HG03045 (cell line): ENCODE data around the gene DLGAP1.
"Not testable (repeated sequence)": the region's sequence is repeated elsewhere in the genome, so short reads cannot be mapped to it uniquely, and the experiment has no call there.

ENCODE experiments used
- ATAC-seq: cut with Tn5 transposase; IDR thresholded peaks from one replicate; pipeline ENCODE4 v1.9.1; 2021; ENCODE audit warnings: mild to moderate bottlenecking, moderate library complexity; ENCODE audit not compliant: unreplicated experiment

The DLGAP1 gene

DNA sequence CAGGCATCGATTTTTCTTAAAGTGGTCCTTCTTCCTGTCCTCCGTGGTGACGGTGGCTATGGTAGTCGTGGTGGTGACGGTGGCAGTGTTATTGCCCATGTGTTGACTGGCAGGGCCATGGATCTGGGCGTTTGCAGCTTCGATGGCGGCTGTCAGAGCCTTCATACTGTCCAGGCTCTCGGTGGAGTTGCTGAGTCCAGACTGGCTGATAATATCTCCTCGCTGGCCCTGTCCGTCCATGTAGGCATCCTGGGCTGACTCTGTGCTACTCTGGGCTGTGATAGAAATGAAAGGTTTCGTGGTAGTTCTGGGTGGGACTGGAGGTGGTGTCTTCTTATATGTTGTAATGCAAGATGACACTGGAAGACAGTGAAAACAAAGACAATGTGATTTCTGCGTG is 873.2 kb downstream of the DLGAP1 start:
- ATAC-seq, result no peak

DNA sequence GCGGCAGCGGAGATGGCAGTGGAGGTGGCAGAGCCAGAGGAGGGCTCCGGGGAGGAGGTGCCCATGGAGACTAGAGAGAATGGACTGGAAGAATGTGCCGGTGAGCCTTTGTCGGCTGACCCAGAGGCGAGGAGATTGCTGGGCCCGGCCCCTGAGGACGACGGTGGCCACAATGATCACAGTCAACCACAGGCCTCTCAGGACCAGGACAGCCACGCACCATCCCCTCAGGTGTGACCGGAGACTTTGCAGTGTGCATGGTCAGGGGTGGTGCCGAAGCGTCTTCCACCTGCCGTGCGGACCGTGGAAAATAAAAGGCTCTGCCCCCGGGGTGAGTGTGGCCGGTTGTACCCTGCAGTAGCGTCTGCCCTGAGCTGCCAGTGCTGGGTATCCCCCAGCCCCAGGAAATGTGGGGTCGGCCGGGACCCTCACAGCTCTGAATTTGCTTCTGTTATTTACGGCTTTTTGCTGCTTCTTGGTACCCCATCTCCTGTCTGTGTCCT is 874.5 kb downstream of the DLGAP1 start:
- ATAC-seq, result not testable (repeated sequence)

GRCh38 chr18:3579701-3580100 is 875.4 kb downstream of the DLGAP1 start:
- no peak for ATAC-seq

DNA sequence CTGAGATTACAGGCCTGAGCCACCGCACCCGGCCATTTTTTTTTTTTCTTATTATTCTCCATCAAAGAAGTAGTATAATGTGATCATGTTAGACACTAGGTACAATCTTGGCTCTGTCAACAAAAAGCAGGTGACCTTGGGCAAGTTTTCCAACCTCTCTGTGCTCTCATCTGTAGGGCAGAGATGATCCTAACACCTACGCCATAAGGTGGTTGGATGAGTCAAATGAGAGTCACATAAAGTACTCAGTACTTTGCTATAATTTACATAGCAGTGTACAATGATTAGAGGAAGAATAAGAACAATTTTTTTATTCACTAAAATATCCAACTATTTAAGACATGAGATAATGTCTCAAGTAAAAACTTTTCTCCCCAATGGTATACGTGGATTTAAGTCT is 876.5 kb downstream of the DLGAP1 start:
- no peak for ATAC-seq

- ATAC-seq, result no peak
These were observed 877.7 kb downstream of the DLGAP1 start for GRCh38 chr18:3577281-3577855.

- ATAC-seq, result no peak
These were observed 882.3 kb downstream of the DLGAP1 start for GRCh38 chr18:3572761-3573160.

GRCh38 chr18:3566851-3567250 is 888.3 kb downstream of the DLGAP1 start:
- ATAC-seq, result no peak

- no peak for ATAC-seq
These were observed 894.4 kb downstream of the DLGAP1 start for GRCh38 chr18:3560755-3561154.

DNA sequence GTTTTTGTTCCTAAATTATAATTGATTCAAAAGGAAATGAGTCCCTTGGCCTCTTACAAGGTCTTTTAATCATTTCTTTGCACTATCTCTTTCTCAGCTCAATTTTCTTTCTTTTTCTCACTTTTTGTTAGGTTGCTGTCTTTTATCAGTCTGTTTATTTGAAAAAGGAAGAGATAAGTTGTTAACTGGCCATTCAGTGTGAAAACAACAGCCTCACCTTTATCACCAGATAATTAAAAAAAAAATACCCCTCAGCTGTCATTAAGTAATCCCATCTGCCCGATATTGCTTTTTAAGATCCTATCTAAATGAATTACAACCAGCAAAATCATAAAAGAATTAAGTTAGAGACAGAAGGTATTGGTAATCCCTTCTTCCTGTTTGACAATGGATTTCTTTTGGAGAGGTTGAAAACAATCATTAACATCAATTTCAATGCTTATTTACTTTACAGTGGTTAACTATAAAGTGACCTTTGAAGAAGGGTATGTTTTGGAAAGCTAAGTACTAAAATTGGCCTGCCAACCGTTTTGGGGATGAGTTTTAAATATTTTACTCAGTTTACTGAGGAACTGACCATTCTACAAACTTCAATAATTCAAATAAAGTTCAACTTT is 900.2 kb downstream of the DLGAP1 start:
- no peak for ATAC-seq

DNA sequence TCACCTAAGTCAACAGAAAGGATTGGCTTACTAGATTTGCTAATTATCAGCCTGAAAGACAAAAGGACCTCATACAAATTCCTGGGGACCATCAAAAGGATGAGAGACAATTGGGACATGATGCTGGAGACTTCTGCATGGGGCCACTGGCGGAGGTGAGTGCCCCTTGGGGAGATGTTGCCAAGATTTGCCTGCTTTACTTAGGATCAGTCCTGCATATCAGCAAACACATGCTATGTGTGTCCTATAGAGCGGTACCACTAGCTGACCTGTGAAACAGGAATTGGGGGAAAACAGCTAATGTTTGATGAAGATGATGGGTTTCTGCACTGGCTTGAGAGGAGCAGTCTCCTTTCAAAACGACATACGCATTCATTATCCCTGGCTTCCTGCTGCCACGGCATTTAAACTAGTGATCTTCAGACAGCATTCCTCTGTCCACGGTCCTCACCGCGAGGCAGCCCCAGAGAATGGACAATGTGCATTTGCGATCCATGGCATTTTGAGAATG is 901.0 kb downstream of the DLGAP1 start:
- ATAC-seq, result no peak

- ATAC-seq, result no peak
These were observed 902.8 kb downstream of the DLGAP1 start for GRCh38 chr18:3552305-3552704.

DNA sequence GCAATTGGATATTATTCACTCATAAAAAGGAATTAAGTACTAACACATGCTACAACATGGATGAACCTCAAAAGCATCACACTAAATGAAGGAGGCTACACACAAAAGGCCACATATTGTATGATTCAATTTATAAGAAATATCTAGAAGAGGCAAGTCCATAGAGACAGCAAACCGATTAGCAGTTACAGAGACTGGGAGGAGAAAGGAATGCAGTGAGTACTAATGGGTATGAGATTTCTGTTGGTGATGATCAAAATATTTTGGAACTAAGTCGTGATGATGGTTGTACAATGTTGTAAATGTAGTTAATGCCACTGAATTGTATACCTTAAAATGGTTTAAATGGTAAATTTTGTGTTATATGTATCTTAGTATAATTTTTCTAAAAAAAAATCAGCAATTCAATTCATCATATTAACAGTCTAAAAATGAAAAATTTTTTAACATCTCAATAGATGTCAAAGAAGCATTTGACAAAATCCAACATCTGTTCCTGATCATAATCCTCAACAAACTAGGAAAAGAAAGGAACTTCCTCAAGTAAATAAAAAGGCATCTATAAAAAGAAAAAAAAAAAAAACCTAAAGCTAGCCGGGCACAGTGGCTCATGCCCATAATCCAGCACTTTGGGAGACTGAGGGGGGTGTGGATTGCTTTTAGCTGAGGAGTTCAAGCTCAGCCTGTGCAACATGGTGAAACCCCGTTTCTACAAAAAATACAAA is 907.1 kb downstream of the DLGAP1 start:
- no peak for ATAC-seq

DNA sequence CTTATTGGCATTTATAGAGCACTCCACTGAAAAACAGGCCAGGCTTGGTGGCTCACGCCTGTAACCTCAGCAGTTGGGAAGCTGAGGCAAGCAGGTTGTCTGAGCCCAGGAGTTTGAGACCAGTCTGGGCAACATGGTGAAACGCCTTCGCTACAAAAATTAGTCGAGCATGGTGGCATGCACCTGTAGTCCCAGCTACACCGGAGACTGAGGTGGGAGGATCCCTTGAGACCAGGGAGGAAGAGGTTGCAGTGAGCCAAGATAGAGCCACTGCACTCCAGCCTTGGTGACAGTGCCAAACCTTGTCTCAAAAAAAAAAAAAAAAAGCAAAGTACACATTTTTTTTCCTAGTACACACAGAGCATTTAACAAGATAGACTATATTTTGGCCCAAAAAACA is 909.0 kb downstream of the DLGAP1 start:
- ATAC-seq, result no peak

DNA sequence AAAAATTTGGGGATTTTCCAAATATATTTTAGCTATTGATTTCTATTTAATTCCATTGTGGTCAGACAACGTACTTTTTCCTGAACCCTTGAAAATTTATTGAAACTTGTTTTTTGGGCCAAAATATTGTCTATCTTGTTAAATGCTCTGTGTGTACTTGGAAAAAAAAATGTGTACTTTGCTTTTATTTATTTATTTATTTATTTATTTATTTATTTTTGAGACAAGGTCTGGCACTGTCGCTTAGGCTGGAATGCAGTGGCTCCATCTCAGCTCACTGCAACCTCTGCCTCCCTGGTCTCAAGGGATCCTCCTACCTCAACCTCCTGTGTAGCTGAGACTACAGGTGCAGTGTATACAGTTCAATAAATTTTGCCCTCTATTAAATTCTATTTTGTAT is 910.6 kb downstream of the DLGAP1 start:
- no peak for ATAC-seq

DNA sequence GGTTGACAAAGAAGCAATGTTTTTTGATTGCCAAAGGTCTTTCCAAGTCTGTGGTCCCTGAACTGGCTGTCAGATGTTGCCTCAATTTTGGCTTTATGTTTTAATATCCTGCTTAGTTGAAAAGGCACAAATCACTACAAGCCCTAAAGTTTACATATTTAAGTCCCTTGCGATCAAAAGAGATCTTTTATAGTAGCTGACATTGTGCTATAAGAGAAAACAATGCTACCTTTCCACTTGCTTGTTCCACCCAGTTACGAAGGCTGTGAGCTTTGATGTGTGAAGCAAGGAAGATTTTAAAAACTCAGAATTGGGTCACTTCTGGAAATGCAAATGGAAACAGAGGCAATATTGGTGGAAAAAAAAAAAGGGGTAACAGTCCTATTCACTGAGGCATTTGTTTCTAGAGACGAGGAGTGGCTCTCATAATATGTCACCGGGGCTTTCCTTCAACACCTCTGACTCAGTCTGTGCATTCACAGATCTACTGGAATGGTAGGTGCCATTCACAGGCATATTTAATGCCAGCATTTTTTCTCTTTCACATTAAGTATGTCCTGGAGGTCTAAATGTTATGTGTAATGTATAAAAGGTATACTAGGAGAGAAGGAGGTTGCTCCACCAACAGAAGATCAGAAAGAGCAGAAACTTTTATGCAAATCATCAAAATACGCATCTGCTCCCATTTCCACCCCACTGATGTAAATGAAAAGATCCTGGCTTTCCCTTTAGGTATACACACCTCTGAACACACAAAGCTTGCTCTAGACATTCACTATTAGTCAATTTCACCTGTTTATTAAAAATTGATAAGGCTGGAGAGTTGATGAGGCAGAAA is 913.3 kb downstream of the DLGAP1 start:
- peak; percentile 92 for ATAC-seq

DNA sequence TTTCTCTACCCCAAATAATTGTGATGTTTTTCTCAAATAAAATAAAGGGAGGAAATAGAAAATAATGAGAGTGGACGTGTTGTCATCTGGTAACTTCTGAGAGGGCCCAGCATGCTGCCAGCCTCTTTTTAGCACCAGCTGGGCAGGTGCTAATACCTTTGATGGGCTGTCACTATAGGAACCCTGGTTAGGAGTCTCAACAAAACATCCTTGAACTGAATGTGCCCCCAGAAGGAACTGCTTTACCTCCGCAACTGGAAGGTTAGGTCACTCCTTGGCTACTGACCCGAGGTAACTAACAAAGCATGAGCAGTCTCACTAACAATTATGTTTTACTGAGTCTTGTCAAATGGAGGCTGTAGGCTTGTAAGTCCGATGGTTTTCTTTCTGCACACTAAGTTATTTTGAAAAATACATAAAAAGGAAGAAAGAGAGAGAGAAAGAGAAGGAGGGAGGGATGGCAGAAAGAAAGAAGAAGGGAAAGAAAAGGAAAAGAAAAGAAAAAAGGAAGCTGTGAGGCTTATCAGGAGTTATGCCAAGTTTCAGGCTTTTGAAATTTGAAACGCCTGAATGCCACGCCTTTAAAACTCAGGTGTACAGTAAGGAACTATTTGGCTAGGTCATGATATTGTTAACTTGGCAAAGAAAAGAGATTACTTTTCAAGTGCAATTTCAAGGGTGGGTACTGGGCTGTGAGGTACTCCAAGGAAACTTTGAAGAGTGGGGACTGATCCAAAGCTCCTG is 914.1 kb downstream of the DLGAP1 start:
- no peak for ATAC-seq

GRCh38 chr18:3538954-3539617 is 916.0 kb downstream of the DLGAP1 start:
- ATAC-seq, result no peak

GRCh38 chr18:3538456-3538855 is 916.7 kb downstream of the DLGAP1 start:
- no peak for ATAC-seq

- no peak for ATAC-seq
These were observed 924.3 kb downstream of the DLGAP1 start for GRCh38 chr18:3530807-3531206.

DNA sequence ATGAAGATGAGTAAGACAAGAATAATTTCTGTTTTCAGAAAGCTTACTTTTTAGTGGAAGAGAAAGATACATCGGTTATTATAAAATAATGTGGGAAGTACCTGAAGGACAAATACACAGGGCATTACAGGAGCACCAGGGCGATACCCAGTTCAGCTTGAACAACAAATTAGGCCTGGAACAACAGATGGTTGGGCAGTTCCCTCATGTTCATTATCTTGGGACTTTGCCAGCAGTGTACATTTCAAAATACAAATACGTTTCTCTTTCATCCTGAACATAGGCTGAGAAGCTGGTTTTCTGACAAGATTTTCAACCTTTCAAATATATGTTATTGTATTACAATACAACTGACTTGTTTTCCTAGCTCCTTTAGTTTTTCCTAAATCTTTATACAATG is 925.5 kb downstream of the DLGAP1 start:
- ATAC-seq, result no peak
